ENCODE data around the gene TERC.

The TERC gene
- long read RNA-seq: 0 reads

- TF ChIP-seq CTCF (IDR thresholded peaks at IDR 0.05; ENCODE audit: insufficient read depth, low read length): no peak
- peak; percentile 77 for TF ChIP-seq GABPA (IDR thresholded peaks at IDR 0.05; ENCODE audit: low read depth)
- TF ChIP-seq SPI1 (IDR thresholded peaks at IDR 0.05; ENCODE audit: borderline replicate concordance, low read depth): peak; percentile 14; the same call in 1 of the 2 replicates
- TF ChIP-seq, protein P1, sequence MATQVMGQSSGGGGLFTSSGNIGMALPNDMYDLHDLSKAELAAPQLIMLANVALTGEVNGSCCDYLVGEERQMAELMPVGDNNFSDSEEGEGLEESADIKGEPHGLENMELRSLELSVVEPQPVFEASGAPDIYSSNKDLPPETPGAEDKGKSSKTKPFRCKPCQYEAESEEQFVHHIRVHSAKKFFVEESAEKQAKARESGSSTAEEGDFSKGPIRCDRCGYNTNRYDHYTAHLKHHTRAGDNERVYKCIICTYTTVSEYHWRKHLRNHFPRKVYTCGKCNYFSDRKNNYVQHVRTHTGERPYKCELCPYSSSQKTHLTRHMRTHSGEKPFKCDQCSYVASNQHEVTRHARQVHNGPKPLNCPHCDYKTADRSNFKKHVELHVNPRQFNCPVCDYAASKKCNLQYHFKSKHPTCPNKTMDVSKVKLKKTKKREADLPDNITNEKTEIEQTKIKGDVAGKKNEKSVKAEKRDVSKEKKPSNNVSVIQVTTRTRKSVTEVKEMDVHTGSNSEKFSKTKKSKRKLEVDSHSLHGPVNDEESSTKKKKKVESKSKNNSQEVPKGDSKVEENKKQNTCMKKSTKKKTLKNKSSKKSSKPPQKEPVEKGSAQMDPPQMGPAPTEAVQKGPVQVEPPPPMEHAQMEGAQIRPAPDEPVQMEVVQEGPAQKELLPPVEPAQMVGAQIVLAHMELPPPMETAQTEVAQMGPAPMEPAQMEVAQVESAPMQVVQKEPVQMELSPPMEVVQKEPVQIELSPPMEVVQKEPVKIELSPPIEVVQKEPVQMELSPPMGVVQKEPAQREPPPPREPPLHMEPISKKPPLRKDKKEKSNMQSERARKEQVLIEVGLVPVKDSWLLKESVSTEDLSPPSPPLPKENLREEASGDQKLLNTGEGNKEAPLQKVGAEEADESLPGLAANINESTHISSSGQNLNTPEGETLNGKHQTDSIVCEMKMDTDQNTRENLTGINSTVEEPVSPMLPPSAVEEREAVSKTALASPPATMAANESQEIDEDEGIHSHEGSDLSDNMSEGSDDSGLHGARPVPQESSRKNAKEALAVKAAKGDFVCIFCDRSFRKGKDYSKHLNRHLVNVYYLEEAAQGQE (IDR thresholded peaks at IDR 0.05; ENCODE audit: insufficient replicate concordance, low read depth): peak; percentile 9
- peak; percentile 77; the same call in 1 of the 2 replicates for TF ChIP-seq POLR2AphosphoS5 (IDR thresholded peaks at IDR 0.05; ENCODE audit: low read depth)
- peak; percentile 61 to 89 for DNase-seq (ENCODE audit: low read depth in 1 of 2, low spot score in 1 of 2)
- Histone ChIP-seq H3K27me3 (ENCODE audit: insufficient read depth, poor library complexity, severe bottlenecking) (no peaks in the 10 kb centered on the region), H3K27ac (replicated peaks) (peak within 1 kb of the TSS; percentile 89), H3K4me3 (replicated peaks; ENCODE audit: insufficient read depth, low read length) (peak within 1 kb of the TSS; percentile 55)
Measured at GRCh38 chr3:169764882-169765612, at the start of gene TERC. TERC (minus strand) TSS chr3:169765060.

DNA sequence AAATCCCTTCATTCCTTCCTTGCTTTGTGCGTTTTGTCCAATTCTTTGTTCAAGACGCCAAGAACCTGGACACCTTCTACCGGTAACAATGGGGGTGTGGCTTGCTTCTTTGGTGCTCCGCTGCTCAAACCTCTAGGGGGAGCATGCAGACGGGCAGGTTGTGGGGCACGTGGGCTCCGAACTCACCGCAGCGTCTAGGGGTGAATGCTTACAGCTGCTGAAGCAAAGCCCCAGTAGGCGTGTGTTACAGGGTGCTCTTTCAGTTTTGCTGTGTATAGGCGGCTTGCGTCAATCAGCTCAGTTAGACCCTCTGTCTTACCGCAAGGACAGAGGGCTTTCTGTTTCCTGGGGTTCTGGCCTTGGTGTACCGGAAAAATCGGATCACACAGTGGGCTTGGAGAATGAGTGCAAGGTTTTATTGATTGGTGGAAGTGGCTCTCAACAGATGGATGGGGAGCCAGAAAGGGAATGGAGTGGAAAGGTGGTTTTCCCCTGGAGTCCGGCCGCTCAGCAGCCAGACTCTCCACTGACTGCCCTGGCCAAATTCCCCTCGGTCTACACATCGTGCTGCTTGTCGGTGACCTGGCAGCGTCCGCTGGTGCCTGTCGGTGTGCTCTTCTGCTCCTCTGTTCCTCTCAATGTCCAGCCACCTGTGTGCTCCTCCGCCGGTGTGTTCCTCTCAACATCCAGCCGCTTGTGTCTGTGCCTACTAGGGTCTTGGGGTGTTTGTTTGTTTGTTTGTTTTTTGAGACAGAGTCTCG lies 49.1 kb upstream of the TERC start:
- Histone ChIP-seq H3K4me3 (replicated peaks; ENCODE audit: insufficient read depth, low read length) (peak overlapping the region; percentile 79), H3K27me3 (ENCODE audit: insufficient read depth, poor library complexity, severe bottlenecking) (no peaks in the 10 kb centered on the region), H3K27ac (replicated peaks) (peak overlapping the region; percentile 93; the same call in 1 of the 2 replicates)
- peak; percentile 69 to 88 for DNase-seq (ENCODE audit: low read depth in 1 of 2, low spot score in 1 of 2)
- peak; percentile 29 for TF ChIP-seq CTCF (IDR thresholded peaks at IDR 0.05; ENCODE audit: insufficient read depth, low read length)
- no peak for TF ChIP-seq GABPA (IDR thresholded peaks at IDR 0.05; ENCODE audit: low read depth)

DNA sequence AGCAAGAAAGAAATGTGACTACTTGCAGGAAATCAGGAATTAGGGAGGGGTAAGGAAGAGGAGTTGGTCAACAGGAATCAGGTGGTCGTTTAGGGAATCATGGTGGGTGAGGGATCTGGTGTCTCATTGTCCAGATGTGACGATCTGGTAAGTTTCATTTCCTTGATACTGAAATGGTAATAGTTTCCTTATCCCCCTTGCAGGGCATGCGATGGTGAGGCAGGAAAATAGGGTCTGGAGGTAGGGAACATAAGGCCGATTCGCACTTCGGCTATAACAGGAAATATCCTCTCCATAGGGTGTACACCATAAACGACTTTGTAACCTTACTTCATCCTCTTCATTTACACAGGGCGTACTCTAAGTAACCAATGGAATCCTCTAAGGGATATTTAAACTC lies 48.4 kb upstream of the TERC start:
- DNase-seq (ENCODE audit: low read depth in 1 of 2, low spot score in 1 of 2): peak in 1 of 2 experiments; percentile 12
- Histone ChIP-seq H3K27me3 (ENCODE audit: insufficient read depth, poor library complexity, severe bottlenecking) (no peaks in the 10 kb centered on the region), H3K27ac (replicated peaks) (peak overlapping the region; percentile 93), H3K4me3 (replicated peaks; ENCODE audit: insufficient read depth, low read length) (peak overlapping the region; percentile 79)
- TF ChIP-seq SPI1 (IDR thresholded peaks at IDR 0.05; ENCODE audit: borderline replicate concordance, low read depth) (no peak), GABPA (IDR thresholded peaks at IDR 0.05; ENCODE audit: low read depth) (no peak), CTCF (IDR thresholded peaks at IDR 0.05; ENCODE audit: insufficient read depth, low read length) (no peak), POLR2AphosphoS5 (IDR thresholded peaks at IDR 0.05; ENCODE audit: low read depth) (no peak)
- TF ChIP-seq, protein P1 (IDR thresholded peaks at IDR 0.05; ENCODE audit: insufficient replicate concordance, low read depth): no peak
